NB4 (cell line): Measurements from ENCODE around the gene NDST1.

Source experiments
- CTCF ChIP-seq: IDR thresholded peaks from one replicate; pipeline ENCODE4 v1.5.1; 2012; ENCODE audit warnings: low read depth, low read length
- MYC ChIP-seq: IDR thresholded peaks from 2 replicates; pipeline ENCODE4 v1.6.1; 2011; ENCODE audit warnings: low read depth, low read length

DNA sequence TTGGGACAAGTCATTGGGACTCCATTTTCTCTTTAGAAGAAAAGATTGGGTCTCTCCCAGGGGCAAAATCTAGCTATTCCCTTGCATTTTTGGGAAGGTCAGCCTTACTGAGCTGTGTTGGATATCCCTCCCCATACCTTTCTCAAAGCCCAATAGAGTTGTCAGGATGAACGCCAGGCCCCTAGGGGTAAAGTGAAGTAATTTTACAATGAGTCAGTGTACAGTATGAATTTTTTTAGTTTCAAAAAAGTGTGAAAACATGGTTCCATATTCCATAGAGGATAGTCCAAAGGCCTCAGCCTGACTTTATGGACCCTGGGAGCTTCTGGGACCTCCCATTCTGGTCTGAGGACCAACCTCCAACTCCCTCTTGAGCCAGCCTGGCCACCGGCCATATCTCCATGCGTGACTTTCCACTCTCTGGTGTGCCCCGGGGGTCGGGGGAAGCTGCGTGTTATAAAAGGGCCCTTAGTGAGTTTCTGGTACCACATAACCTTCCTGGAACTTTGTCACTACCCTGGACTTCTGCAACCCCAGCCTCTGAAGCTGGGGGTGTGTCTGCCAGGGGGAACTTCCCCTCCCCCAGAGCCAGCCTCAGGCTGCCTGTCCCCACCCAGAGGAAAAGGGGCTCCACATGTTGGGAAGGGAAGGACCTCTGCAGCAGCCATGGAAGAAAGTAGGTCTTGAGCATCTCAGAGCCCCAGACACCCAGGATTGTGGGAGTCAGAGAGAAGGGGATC, 80.1 kb downstream of the NDST1 start:
- TF ChIP-seq CTCF (no peak), MYC (no peak)
